HG03159 (cell line): ENCODE measurements around the gene QKI.

Experiments
- ATAC-seq: cut with Tn5 transposase; IDR thresholded peaks from one replicate; pipeline ENCODE4 v1.9.1; 2021; ENCODE audit warnings: mild to moderate bottlenecking, moderate library complexity; ENCODE audit not compliant: unreplicated experiment

QKI gene

GRCh38 chr6:163526346-163526745, 111.8 kb downstream of the QKI start:
- no peak for ATAC-seq

- no peak for ATAC-seq
These were observed 112.8 kb downstream of the QKI start for GRCh38 chr6:163527291-163527690.

GRCh38 chr6:163529605-163530004, 115.1 kb downstream of the QKI start:
- ATAC-seq, result no peak

- ATAC-seq, result no peak
These were observed 115.9 kb downstream of the QKI start for GRCh38 chr6:163530406-163530805.

- ATAC-seq, result no peak
These were observed 116.6 kb downstream of the QKI start for GRCh38 chr6:163531122-163531521.

- no peak for ATAC-seq
These were observed 118.1 kb downstream of the QKI start for GRCh38 chr6:163532526-163533078.

- ATAC-seq, result no peak
These were observed 118.9 kb downstream of the QKI start for GRCh38 chr6:163533443-163533842.

- no peak for ATAC-seq
These were observed 122.3 kb downstream of the QKI start for GRCh38 chr6:163536770-163537169.

- ATAC-seq, result no peak
These were observed 123.8 kb downstream of the QKI start for GRCh38 chr6:163538331-163538730.

- no peak for ATAC-seq
These were observed 124.7 kb downstream of the QKI start for GRCh38 chr6:163539101-163539762.

GRCh38 chr6:163543321-163543720, 128.8 kb downstream of the QKI start:
- ATAC-seq, result no peak

- no peak for ATAC-seq
These were observed 130.9 kb downstream of the QKI start for GRCh38 chr6:163545370-163545769.

GRCh38 chr6:163547287-163547686, 132.8 kb downstream of the QKI start:
- ATAC-seq, result no peak

- no peak for ATAC-seq
These were observed 134.1 kb downstream of the QKI start for GRCh38 chr6:163548624-163549023.

GRCh38 chr6:163554032-163554431, 139.5 kb downstream of the QKI start:
- no peak for ATAC-seq

- ATAC-seq, result no peak
These were observed 140.1 kb downstream of the QKI start for GRCh38 chr6:163554663-163555062.

- ATAC-seq, result no peak
These were observed 145.1 kb downstream of the QKI start for GRCh38 chr6:163559661-163560060.

- ATAC-seq, result no peak
These were observed 148.8 kb downstream of the QKI start for GRCh38 chr6:163563318-163563717.

- no peak for ATAC-seq
These were observed 150.0 kb downstream of the QKI start for GRCh38 chr6:163564534-163564933.

GRCh38 chr6:163565140-163565539, 150.6 kb downstream of the QKI start:
- no peak for ATAC-seq

- no peak for ATAC-seq
These were observed 151.5 kb downstream of the QKI start for GRCh38 chr6:163566056-163566455.

GRCh38 chr6:163568275-163568674, 153.8 kb downstream of the QKI start:
- ATAC-seq, result no peak
